K562 (cell line): ENCODE data around the gene LRRK1. TPM values are rescaled to one million over a fixed set of nuclear protein-coding genes. Genes with fewer than 3 reads are reported as not detected.

Experiments
- ARID2 ChIP-seq: fragments of 450-650 bp; IDR thresholded peaks from 2 replicates; pipeline ENCODE4 v1.6.1; 2017; ENCODE audit warnings: antibody characterized with exemption, mild to moderate bottlenecking
- DIDO1 ChIP-seq: fragments of 450-650 bp; IDR thresholded peaks from 2 replicates; pipeline ENCODE4 v1.6.1; 2016; ENCODE audit warnings: low read depth, missing biosample characterization, missing genetic modification characterization
- GATAD2B ChIP-seq: fragments of 450-650 bp; IDR thresholded peaks from 2 replicates; pipeline ENCODE4 v1.6.1; 2017; ENCODE audit warnings: mild to moderate bottlenecking, borderline replicate concordance
- LCOR ChIP-seq: sonication (generic); formaldehyde crosslinking; IDR thresholded peaks from 2 replicates; pipeline ENCODE4 v1.8.0; 2022; ENCODE audit warnings: mild to moderate bottlenecking, missing genetic modification reagents
- MAZ ChIP-seq, 2 experiments: fragments of 450-650 bp in 1 of 2; sonication (generic) in 1 of 2; formaldehyde crosslinking; IDR thresholded peaks in 1 of 2; conservative IDR thresholded peaks in 1 of 2; 2 replicates each; pipeline versions ENCODE4 v1.4.0 to v1.5.0; 2020; ENCODE audit warnings: mild to moderate bottlenecking in 1 of 2, missing genetic modification reagents in 1 of 2
- MEF2A ChIP-seq: IDR thresholded peaks from 2 replicates; pipeline ENCODE4 v1.6.1; 2011; ENCODE audit warnings: low read depth, mild to moderate bottlenecking, low read length, moderate library complexity; ENCODE audit not compliant: control insufficient read depth
- NUFIP1 ChIP-seq: fragments of 450-650 bp; IDR thresholded peaks from 2 replicates; pipeline ENCODE4 v1.6.1; 2018; ENCODE audit not compliant: partially characterized antibody
- PHF8 ChIP-seq: fragments of 200-600 bp; sonication (generic); IDR thresholded peaks from 2 replicates; pipeline ENCODE4 v1.6.1; 2012; ENCODE audit warnings: mixed run types, mild to moderate bottlenecking, inconsistent platforms, low read length, moderate library complexity, borderline replicate concordance
- PKNOX1 ChIP-seq: fragments of 450-650 bp; IDR thresholded peaks from 2 replicates; pipeline ENCODE4 v1.6.1; 2016
- PML ChIP-seq: IDR thresholded peaks from 2 replicates; pipeline ENCODE4 v1.6.1; 2012; ENCODE audit warnings: low read length, inconsistent platforms
- PTRF ChIP-seq: fragments of 450-650 bp; IDR thresholded peaks from 2 replicates; pipeline ENCODE4 v1.6.1; 2016; ENCODE audit warnings: mild to moderate bottlenecking, missing genetic modification characterization, missing compliant biosample characterization
- RBM17 ChIP-seq: fragments of 200-400 bp; formaldehyde crosslinking; IDR thresholded peaks from 2 replicates; pipeline ENCODE4 v1.6.1; 2017; ENCODE audit warnings: low read depth, mild to moderate bottlenecking, low read length, borderline replicate concordance
- SMAD2 ChIP-seq: fragments of 150-350 bp; IDR thresholded peaks from 2 replicates; pipeline ENCODE4 v1.6.1; 2014; ENCODE audit warnings: low read depth, mild to moderate bottlenecking, low read length
- TOE1 ChIP-seq, 2 experiments: fragments of 450-650 bp in 1 of 2; sonication (generic) in 1 of 2; formaldehyde crosslinking in 1 of 2; IDR thresholded peaks; 2 replicates each; pipeline versions ENCODE4 v1.7.1 to v1.8.0; 2016 to 2022; ENCODE audit warnings: borderline replicate concordance in 2 of 2, mild to moderate bottlenecking in 2 of 2, antibody characterized with exemption in 1 of 2, inconsistent platforms in 1 of 2, low read depth in 1 of 2, missing genetic modification reagents in 1 of 2, moderate library complexity in 1 of 2
- ZNF24 ChIP-seq: fragments of 450-650 bp; IDR thresholded peaks from 2 replicates; pipeline ENCODE4 v1.6.1; 2016
- ZNF280B ChIP-seq: fragments of 250-450 bp; sonication (Bioruptor Pico); IDR thresholded peaks from 2 replicates; pipeline ENCODE4 v1.5.1; 2021; ENCODE audit warnings: mild to moderate bottlenecking
- ZNF384 ChIP-seq: IDR thresholded peaks from 2 replicates; pipeline ENCODE4 v1.6.1; 2012; ENCODE audit warnings: low read depth, low read length, improper control_type of control experiment
- ZNF444 ChIP-seq: fragments of 250-450 bp; sonication (Bioruptor Pico); IDR thresholded peaks from 2 replicates; pipeline ENCODE4 v1.4.0; 2020; ENCODE audit warnings: mild to moderate bottlenecking, moderate library complexity
- ZNF766 ChIP-seq: fragments of 200-800 bp; sonication (Bioruptor generic); conservative IDR thresholded peaks from 2 replicates; pipeline ENCODE4 v1.6.1; 2016; ENCODE audit warnings: missing genetic modification characterization, missing compliant biosample characterization
- ZZZ3 ChIP-seq: fragments of 450-650 bp; IDR thresholded peaks from 2 replicates; pipeline ENCODE4 v1.6.1; 2016; ENCODE audit warnings: antibody characterized with exemption, mild to moderate bottlenecking, moderate library complexity
- polyA plus RNA-seq, 8 experiments: library from polyadenylated mRNA; depleted of rRNA in 4 of 8; stranded (reverse) in 5 of 8; unstranded in 3 of 8; fragments of >200 nt; fragmentation: Nextera tagmentation in 2 of 8; fragmentation: Illumina TruSeq in 1 of 8; extraction: Ambion mirVana in 2 of 8; extraction: Trizol in 1 of 8; gene quantifications; 2 replicates each; pipeline versions ENCODE4 v1.2.1 to v1.2.3, GENCODE V29; 2011 to 2014; ENCODE audit warnings: inconsistent platforms in 1 of 8, missing spikeins in 1 of 8
- total RNA-seq, 7 experiments: library from RNA; depleted of rRNA in 6 of 7; stranded (reverse); fragments of >200 nt in 6 of 7; fragmentation: Illumina TruSeq in 2 of 7; extraction: Trizol in 2 of 7; gene quantifications; 2 replicates each; pipeline versions ENCODE4 v1.2.1 to v1.2.3, GENCODE V29; 2011 to 2021; ENCODE audit warnings: low replicate concordance in 1 of 7
- TF ChIP-seq, protein P1 (sequence below): fragments of 250-450 bp; sonication (Bioruptor Pico); IDR thresholded peaks from 2 replicates; pipeline ENCODE4 v1.5.0; 2020; ENCODE audit warnings: mild to moderate bottlenecking

Gene LRRK1
- total and polyA plus RNA-seq, 9 of the 15 experiments (the other 6 are each of a cell fraction or from before 2014, with no cell fraction given): 0.01 to 1.5 (median 0.11) TPM

DNA sequence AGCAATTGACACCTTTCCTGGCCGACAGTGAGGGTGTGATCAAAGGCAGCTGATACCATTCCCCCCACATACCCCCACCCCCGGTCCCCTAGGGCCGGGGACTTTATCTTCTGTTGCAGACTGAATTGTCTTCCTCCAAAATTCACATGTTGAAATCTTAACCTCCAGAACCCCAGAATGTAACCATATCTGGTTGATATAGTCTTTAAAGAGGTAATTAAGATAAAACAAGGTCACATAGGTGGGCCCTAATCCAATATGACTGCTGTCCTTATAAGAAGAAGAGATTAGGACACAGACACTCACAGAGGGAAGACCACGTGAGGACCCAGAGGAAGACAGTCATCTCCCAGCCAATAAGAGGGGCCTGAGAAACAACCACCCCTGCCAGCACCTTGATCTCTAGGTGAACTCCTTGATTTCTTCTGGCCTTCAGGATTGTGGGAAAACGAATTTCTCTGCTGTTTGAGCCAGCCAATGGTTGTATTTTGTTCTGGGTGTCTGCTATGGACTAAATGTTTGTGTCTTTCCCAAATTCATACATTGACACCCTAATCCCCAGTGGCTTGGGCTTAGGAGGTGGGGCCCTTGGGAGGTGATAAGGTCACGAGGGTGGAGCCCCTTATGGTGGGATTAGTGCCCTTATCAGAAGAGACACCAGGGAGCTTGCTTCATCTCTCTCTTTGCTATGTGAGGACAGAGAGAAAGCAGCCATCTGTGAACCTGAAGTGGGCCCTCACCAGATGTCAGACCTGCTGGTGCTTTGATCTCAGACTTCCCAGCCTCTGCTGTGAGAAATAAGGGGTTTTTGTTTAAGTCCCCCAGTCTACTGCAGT is 188.7 kb downstream of the LRRK1 start (continued):
- no peak for TF ChIP-seq GATAD2B
- TF ChIP-seq RBM17: no peak
- no peak for TF ChIP-seq PKNOX1
- no peak for TF ChIP-seq ZNF24
- TF ChIP-seq LCOR (CRISPR knock-in tag): peak; percentile 76
- peak; percentile 78 for TF ChIP-seq PML
- TF ChIP-seq DIDO1 (tag): no peak
- no peak for TF ChIP-seq PHF8
- no peak for TF ChIP-seq ARID2
- no peak for TF ChIP-seq ZNF280B (CRISPR knock-in tag)
- no peak for TF ChIP-seq NUFIP1
- no peak for TF ChIP-seq MAZ (CRISPR knock-in tag; conservative IDR thresholded peaks at IDR 0.05 in 1 of 2, IDR thresholded peaks at IDR 0.05 in 1 of 2)
- no peak for TF ChIP-seq MEF2A
- 0 out of 2 replicates have a peak, but pooled peaks have one; percentile 54 for TF ChIP-seq ZNF766 (CRISPR knock-in tag)
- TF ChIP-seq PTRF (tag): no peak
- no peak for TF ChIP-seq ZZZ3
- TF ChIP-seq TOE1 (IDR thresholded peaks at IDR 0.05; ENCODE audit: borderline replicate concordance): no peak
- no peak for TF ChIP-seq TOE1 (CRISPR knock-in tag; IDR thresholded peaks at IDR 0.05; ENCODE audit: borderline replicate concordance, low read depth)
- TF ChIP-seq, protein P1, sequence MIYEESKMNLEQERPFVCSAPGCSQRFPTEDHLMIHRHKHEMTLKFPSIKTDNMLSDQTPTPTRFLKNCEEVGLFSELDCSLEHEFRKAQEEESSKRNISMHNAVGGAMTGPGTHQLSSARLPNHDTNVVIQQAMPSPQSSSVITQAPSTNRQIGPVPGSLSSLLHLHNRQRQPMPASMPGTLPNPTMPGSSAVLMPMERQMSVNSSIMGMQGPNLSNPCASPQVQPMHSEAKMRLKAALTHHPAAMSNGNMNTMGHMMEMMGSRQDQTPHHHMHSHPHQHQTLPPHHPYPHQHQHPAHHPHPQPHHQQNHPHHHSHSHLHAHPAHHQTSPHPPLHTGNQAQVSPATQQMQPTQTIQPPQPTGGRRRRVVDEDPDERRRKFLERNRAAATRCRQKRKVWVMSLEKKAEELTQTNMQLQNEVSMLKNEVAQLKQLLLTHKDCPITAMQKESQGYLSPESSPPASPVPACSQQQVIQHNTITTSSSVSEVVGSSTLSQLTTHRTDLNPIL: no peak
- TF ChIP-seq SMAD2: no peak
- no peak for TF ChIP-seq ZNF444 (CRISPR knock-in tag)
- no peak for TF ChIP-seq ZNF384
